ENCODE results near the gene ZFPM1.

DNA sequence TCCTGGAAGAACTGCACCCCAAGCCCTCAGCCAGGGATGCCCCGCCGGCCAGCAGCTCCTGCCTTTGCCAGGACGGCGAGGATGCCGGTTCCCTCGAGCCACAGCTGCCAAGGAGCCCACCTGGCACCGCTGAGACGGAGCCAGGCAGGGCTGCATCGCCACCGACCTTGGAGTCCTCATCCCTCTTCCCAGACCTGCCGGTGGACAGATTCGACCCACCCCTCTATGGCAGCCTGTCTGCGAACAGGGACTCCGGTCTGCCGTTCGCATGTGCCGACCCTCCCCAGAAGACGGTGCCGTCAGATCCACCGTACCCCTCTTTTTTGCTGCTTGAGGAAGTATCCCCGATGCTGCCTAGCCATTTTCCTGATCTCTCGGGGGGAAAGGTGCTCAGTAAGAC lies 21.4 kb upstream of the ZFPM1 start:
- TF ChIP-seq, protein P1, sequence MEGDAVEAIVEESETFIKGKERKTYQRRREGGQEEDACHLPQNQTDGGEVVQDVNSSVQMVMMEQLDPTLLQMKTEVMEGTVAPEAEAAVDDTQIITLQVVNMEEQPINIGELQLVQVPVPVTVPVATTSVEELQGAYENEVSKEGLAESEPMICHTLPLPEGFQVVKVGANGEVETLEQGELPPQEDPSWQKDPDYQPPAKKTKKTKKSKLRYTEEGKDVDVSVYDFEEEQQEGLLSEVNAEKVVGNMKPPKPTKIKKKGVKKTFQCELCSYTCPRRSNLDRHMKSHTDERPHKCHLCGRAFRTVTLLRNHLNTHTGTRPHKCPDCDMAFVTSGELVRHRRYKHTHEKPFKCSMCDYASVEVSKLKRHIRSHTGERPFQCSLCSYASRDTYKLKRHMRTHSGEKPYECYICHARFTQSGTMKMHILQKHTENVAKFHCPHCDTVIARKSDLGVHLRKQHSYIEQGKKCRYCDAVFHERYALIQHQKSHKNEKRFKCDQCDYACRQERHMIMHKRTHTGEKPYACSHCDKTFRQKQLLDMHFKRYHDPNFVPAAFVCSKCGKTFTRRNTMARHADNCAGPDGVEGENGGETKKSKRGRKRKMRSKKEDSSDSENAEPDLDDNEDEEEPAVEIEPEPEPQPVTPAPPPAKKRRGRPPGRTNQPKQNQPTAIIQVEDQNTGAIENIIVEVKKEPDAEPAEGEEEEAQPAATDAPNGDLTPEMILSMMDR (IDR thresholded peaks at IDR 0.05; ENCODE audit: low read depth, low read length): no peak
- no peak for TF ChIP-seq EZH2phosphoT487 (IDR thresholded peaks at IDR 0.05; ENCODE audit: low read depth)

Measured in OCI-LY3 (cell line).